Sigmoid colon (tissue), 4 donors: ENCODE data around the gene BCL2L13.

Source experiments
- POLR2A ChIP-seq, 2 donors: fragments of 450-650 bp; IDR thresholded peaks; one replicate each; pipeline ENCODE4 v1.6.1; 2016; ENCODE audit warnings: antibody characterized with exemption in 2 of 2, mild to moderate bottlenecking in 2 of 2, moderate library complexity in 2 of 2
- POLR2AphosphoS5 ChIP-seq, 4 donors: sonication (generic); formaldehyde crosslinking; IDR thresholded peaks; one replicate each; pipeline ENCODE4 v1.6.1; 2017; ENCODE audit warnings: antibody characterized with exemption in 4 of 4

DNA sequence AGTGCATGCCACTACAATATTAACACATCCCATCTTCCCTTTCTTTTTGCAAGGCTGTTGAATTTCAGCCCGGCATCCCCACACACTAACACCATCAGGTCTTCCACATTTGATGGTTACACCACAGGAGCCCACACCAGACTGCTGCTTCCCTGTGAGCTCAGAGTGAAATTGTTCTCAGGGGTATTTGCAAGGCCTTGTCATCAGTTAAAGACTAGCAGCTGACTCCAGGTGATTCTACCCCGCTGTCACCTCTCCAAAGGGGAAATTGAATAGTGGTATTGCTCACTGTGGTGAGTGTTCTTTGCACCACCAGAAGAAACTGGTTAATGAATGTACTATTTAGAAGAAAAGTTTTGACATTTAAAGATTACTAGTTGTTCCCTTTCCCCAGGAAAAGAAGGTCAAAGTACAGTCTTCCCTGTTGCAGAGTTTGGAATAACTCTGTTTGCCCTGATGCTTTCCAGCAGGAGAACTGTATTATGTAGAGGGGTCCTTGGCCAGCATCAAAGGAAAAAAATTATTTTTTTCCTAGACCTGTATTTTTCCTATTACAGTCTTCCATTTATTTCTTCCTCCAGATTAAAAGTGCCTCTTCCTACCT is 93.8 kb downstream of the BCL2L13 start:
- TF ChIP-seq POLR2A (IDR thresholded peaks at IDR 0.05) (no peak), POLR2AphosphoS5 (IDR thresholded peaks at IDR 0.05) (no peak)
